ENCODE data around the gene SLCO6A1.

The SLCO6A1 gene

DNA sequence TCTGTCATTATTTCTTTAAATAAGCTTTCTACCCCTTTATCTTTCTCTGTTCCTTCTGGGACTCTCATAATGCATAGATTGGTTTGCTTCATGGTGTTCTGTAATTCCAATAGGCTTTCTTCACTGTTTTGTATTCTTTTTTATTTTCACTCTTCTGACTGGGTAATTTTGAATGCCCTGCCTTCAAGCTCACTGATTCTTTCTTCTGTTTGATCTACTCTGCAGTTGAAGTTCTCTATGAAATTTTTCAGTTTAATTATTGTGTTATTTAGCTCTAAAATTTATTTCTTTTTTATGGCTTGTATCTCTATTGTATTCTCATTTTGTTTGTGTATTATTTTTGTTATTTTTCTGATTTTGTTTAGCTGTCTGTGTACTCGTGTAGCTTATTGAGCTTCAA, 113.4 kb downstream of the SLCO6A1 start:
- DNase-seq (ENCODE audit: extremely low read depth, low read depth): no peak
- no peak for TF ChIP-seq CTCF (IDR thresholded peaks at IDR 0.05; ENCODE audit: low read depth, low read length, missing control alignments)
- H3K4me3 ChIP-seq (replicated peaks; ENCODE audit: low read depth, low read length): no peak overlapping the region

DNA sequence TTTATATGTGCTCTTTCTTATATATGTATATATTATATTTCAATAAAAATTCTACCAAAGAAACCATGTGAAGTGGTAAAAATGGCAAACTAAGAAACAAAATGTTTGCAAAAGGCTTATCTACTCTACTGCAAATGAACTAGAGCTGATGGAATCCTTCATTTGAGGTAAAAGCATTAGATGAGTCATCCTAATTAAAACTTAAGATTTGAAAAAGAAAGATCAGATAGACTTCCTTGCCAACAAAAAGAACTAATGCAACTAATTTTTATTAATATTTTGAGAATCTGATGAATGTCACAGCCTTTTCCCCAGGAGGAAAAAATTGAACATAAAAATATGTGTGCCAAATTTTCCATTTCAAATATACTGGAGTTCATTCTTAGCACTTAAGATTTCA, 118.6 kb downstream of the SLCO6A1 start:
- DNase-seq (ENCODE audit: extremely low read depth, low read depth): no peak
- no peak overlapping the region for H3K4me3 ChIP-seq (replicated peaks; ENCODE audit: low read depth, low read length)
- no peak for TF ChIP-seq CTCF (IDR thresholded peaks at IDR 0.05; ENCODE audit: low read depth, low read length, missing control alignments)

DNA sequence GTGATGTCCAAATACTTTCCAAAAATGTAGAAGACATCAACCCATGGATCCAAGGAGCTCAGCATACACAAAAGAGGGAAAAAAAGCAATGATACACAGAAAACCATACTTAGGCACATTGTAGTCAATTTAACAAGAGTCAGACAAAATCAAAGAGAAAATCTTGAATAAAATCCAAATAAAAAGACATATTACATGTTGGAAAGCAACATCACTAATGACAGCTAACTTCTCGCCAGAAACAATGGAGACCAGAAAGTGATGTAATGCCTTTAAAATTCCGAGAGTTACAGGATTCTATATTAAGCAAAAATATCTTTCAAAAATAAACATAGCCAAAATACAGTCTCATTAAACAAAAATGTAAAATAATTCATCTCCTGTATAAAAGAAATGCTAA, 122.9 kb downstream of the SLCO6A1 start:
- DNase-seq (ENCODE audit: extremely low read depth, low read depth): no peak
- TF ChIP-seq CTCF (IDR thresholded peaks at IDR 0.05; ENCODE audit: low read depth, low read length, missing control alignments): no peak
- H3K4me3 ChIP-seq (replicated peaks; ENCODE audit: low read depth, low read length): no peak overlapping the region

DNA sequence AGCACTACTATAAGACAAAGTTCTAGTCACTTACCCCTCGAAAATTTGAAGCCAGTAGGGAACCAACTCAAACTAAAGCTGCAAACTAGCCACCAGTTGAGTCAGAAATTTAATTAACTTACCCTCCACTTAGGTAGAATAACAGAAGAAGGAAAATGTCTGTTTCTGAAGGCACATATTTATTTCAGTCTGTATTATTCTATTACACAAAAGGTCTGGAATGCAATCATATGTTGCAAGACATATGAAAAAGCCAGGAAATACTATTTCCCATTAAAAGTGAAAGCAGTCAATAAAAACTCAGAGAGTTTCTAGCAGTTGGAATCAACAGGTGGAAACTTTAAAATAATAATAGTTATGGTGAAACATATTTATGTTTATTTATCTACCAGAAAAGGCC, 123.5 kb downstream of the SLCO6A1 start:
- TF ChIP-seq CTCF (IDR thresholded peaks at IDR 0.05; ENCODE audit: low read depth, low read length, missing control alignments): no peak

GRCh38 chr5:102368392-102368791, 130.4 kb downstream of the SLCO6A1 start:
- no peak for TF ChIP-seq CTCF (IDR thresholded peaks at IDR 0.05; ENCODE audit: low read depth, low read length, missing control alignments)
- no peak for DNase-seq (ENCODE audit: extremely low read depth, low read depth)

More for the DNA sequence above, 123.5 kb downstream of the SLCO6A1 start:
- no peak for DNase-seq (ENCODE audit: extremely low read depth, low read depth)
- H3K4me3 ChIP-seq (replicated peaks; ENCODE audit: low read depth, low read length): no peak overlapping the region

GRCh38 chr5:102341681-102342288, 157.0 kb downstream of the SLCO6A1 start:
- DNase-seq (ENCODE audit: extremely low read depth, low read depth): no peak
- no peak overlapping the region for H3K4me3 ChIP-seq (replicated peaks; ENCODE audit: low read depth, low read length)
- no peak for TF ChIP-seq CTCF (IDR thresholded peaks at IDR 0.05; ENCODE audit: low read depth, low read length, missing control alignments)

More at GRCh38 chr5:102368392-102368791, 130.4 kb downstream of the SLCO6A1 start:
- H3K4me3 ChIP-seq (replicated peaks; ENCODE audit: low read depth, low read length): no peak overlapping the region

GRCh38 chr5:102324714-102325113, 174.1 kb downstream of the SLCO6A1 start:
- no peak overlapping the region for H3K4me3 ChIP-seq (replicated peaks; ENCODE audit: low read depth, low read length)
- no peak for DNase-seq (ENCODE audit: extremely low read depth, low read depth)
- TF ChIP-seq CTCF (IDR thresholded peaks at IDR 0.05; ENCODE audit: low read depth, low read length, missing control alignments): no peak

Measured in HFF-Myc (cell line).